Endodermal cell (in vitro differentiated cells): ENCODE measurements around the gene BBC3. TPM values are rescaled to one million over a fixed set of nuclear protein-coding genes. Genes with fewer than 3 reads are reported as not detected.

ENCODE experiments used
- DNase-seq: peaks from one replicate; pipeline ENCODE4 v3.0.0-alpha.2; 2017
- H3K27ac ChIP-seq: 2 replicates; pipeline ENCODE4 v1.5.1; 2013; ENCODE audit warnings: mild to moderate bottlenecking, low read depth, low read length, moderate library complexity
- H3K27me3 ChIP-seq: 2 replicates; pipeline ENCODE4 v1.6.1; 2013; ENCODE audit warnings: mild to moderate bottlenecking, low read length, moderate library complexity; ENCODE audit not compliant: insufficient read depth, control insufficient read depth, poor library complexity, severe bottlenecking
- H3K36me3 ChIP-seq: 2 replicates; pipeline ENCODE4 v1.7.0; 2013; ENCODE audit warnings: mild to moderate bottlenecking, low read length, moderate library complexity; ENCODE audit not compliant: control insufficient read depth, insufficient read depth
- H3K4me1 ChIP-seq: one replicate; pipeline ENCODE4 v1.7.0; 2013; ENCODE audit warnings: low read length; ENCODE audit not compliant: control insufficient read depth, insufficient read depth
- H3K4me3 ChIP-seq: 2 replicates; pipeline ENCODE4 v1.5.1; 2013; ENCODE audit warnings: mild to moderate bottlenecking, low read length, moderate library complexity
- H3K9ac ChIP-seq: 2 replicates; pipeline ENCODE4 v1.6.1; 2013; ENCODE audit warnings: mild to moderate bottlenecking, low read length, moderate library complexity; ENCODE audit not compliant: poor library complexity, severe bottlenecking; ENCODE audit errors: extremely low read depth
- H3K9me3 ChIP-seq: 2 replicates; pipeline ENCODE4 v1.6.1; 2013; ENCODE audit warnings: mild to moderate bottlenecking, low read length, moderate library complexity; ENCODE audit not compliant: control insufficient read depth
- H3K27ac Mint-ChIP-seq: 2 replicates; pipeline ENCODE4 v1.8.0; 2020; ENCODE audit warnings: mixed read lengths
- H3K27me3 Mint-ChIP-seq: 2 replicates; pipeline ENCODE4 v1.8.0; 2021; ENCODE audit warnings: mild to moderate bottlenecking, mixed read lengths; ENCODE audit not compliant: insufficient read depth
- H3K36me3 Mint-ChIP-seq: 2 replicates; pipeline ENCODE4 v1.8.0; 2020; ENCODE audit warnings: low read depth, mixed read lengths
- H3K4me1 Mint-ChIP-seq: 2 replicates; pipeline ENCODE4 v1.8.0; 2020; ENCODE audit warnings: mixed read lengths
- H3K4me3 Mint-ChIP-seq: 2 replicates; pipeline ENCODE4 v1.8.0; 2020; ENCODE audit warnings: mild to moderate bottlenecking, moderate library complexity, mixed read lengths
- H3K9me3 Mint-ChIP-seq: 2 replicates; pipeline ENCODE4 v1.8.0; 2020; ENCODE audit warnings: mild to moderate bottlenecking, mixed read lengths
- CTCF ChIP-seq: fragments of 200-600 bp; sonication (generic); conservative IDR thresholded peaks from 2 replicates; pipeline ENCODE4 v1.5.0; 2021; ENCODE audit warnings: antibody characterized with exemption, mild to moderate bottlenecking
- WGBS, 2 experiments: methylation state at CpG; one replicate each; pipeline versions ENCODE4 v1.1.5 to v1.1.7; 2013; ENCODE audit warnings: missing lambda C conversion rate in 2 of 2, mixed read lengths in 1 of 2; ENCODE audit not compliant: insufficient coverage in 1 of 2, insufficient read length in 1 of 2; 5-methylcytosine and 5-hydroxymethylcytosine counted together
- total RNA-seq, 2 donors: library from RNA; stranded (reverse); fragmentation: NEBNext Ultra II Directional in 1 of 2; extraction: Animal tissue kit (Norgen Biotek cat#: 25700) in 1 of 2; gene quantifications; 2 replicates in 1 of 2; 3 replicates in 1 of 2; pipeline ENCODE4 v1.2.1, GENCODE V29; 2021

BBC3 gene
- total RNA-seq, 2 donors from 2014 or later: 8.8 to 13.4 TPM

GRCh38 chr19:47228937-47229675, 1.9 kb downstream of the BBC3 start:
- Histone ChIP-seq H3K4me1 (peaks cover 12% of the 10 kb centered on the region), H3K27me3 (no peaks in the 10 kb centered on the region), H3K9me3 (no peaks in the 10 kb centered on the region), H3K9ac (peak overlapping the region; percentile 83), H3K36me3 (peaks cover 15% of the 10 kb centered on the region), H3K4me3 (peak overlapping the region; percentile 95), H3K27ac (no peak overlapping the region)
- peaks cover 4% of the 10 kb centered on the region for H3K27me3 Mint-ChIP-seq
- DNase-seq: peak; percentile 62
- no peak overlapping the region for H3K4me3 Mint-ChIP-seq
- peaks cover 5% of the 10 kb centered on the region for H3K36me3 Mint-ChIP-seq
- no peak overlapping the region for H3K27ac Mint-ChIP-seq
- TF ChIP-seq CTCF: no peak
- WGBS, 2 experiments: 38 to 44% methylated on average over 6 to 10 of the region's 10 CpGs
- H3K9me3 Mint-ChIP-seq: no peaks in the 10 kb centered on the region
- peaks cover 14% of the 10 kb centered on the region for H3K4me1 Mint-ChIP-seq

GRCh38 chr19:47228168-47228936, 2.6 kb downstream of the BBC3 start:
- Mint-ChIP-seq H3K9me3 (no peaks in the 10 kb centered on the region), H3K36me3 (peaks cover 7% of the 10 kb centered on the region), H3K27me3 (peaks cover 4% of the 10 kb centered on the region), H3K4me3 (no peak overlapping the region), H3K4me1 (peaks cover 14% of the 10 kb centered on the region), H3K27ac (no peak overlapping the region)
- peak overlapping the region; percentile 94 for H3K27ac ChIP-seq
- DNase-seq: peak; percentile 80
- no peaks in the 10 kb centered on the region for H3K9me3 ChIP-seq
- no peaks in the 10 kb centered on the region for H3K27me3 ChIP-seq
- TF ChIP-seq CTCF: no peak
- peaks cover 12% of the 10 kb centered on the region for H3K4me1 ChIP-seq
- peak overlapping the region; percentile 95 for H3K4me3 ChIP-seq
- 1 to 3% methylated on average over 12 to 48 of the region's 50 CpGs for WGBS, 2 experiments
- peak overlapping the region; percentile 83 for H3K9ac ChIP-seq
- H3K36me3 ChIP-seq: peaks cover 21% of the 10 kb centered on the region

GRCh38 chr19:47227352-47228167, 3.4 kb downstream of the BBC3 start:
- no peak overlapping the region for H3K4me3 Mint-ChIP-seq
- Histone ChIP-seq H3K36me3 (peaks cover 22% of the 10 kb centered on the region), H3K9me3 (no peaks in the 10 kb centered on the region), H3K4me1 (peaks cover 12% of the 10 kb centered on the region), H3K9ac (peak overlapping the region; percentile 62), H3K27ac (peak overlapping the region; percentile 94), H3K4me3 (peak overlapping the region; percentile 95), H3K27me3 (no peaks in the 10 kb centered on the region)
- no peak for TF ChIP-seq CTCF
- peaks cover 4% of the 10 kb centered on the region for H3K27me3 Mint-ChIP-seq
- H3K9me3 Mint-ChIP-seq: no peaks in the 10 kb centered on the region
- peak; percentile 99 for DNase-seq
- peaks cover 7% of the 10 kb centered on the region for H3K36me3 Mint-ChIP-seq
- peaks cover 14% of the 10 kb centered on the region for H3K4me1 Mint-ChIP-seq
- WGBS, 2 experiments: 0 to 2% methylated on average over 9 to 27 of the region's 27 CpGs
- peak overlapping the region; percentile 92 for H3K27ac Mint-ChIP-seq
